ENCODE results near the gene TPM4.
"Not testable (repeated sequence)": the region's sequence is repeated elsewhere in the genome, so short reads cannot be mapped to it uniquely, and the experiment has no call there.

Gene TPM4

DNA sequence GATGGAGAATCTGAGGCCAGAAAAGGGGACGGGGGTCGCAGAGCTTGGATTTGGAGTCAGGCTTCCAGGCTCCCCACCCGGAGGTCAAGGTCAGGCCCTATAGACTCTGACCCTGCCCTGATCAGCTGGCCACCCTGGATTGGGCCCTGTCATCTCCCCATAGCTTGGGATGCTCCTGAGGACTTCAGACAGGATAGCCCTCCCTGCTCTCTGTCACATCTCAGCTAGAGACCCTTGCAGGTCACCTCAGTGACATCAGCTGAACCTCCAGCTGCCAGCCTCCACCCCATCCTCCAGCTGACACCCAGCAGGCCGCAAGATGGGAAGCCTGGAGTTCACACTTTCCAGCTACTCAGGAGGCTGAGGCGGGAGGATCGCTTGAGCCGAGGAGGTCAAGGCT is 2.8 kb upstream of the TPM4 start:
- no peak for DNase-seq (ENCODE audit: low read depth in 2 of 2)

GRCh38 chr19:16073988-16074387 is 2.3 kb upstream of the TPM4 start:
- no peak for DNase-seq (ENCODE audit: low read depth in 2 of 2)

GRCh38 chr19:16074488-16075365 is 1.6 kb upstream of the TPM4 start:
- DNase-seq (ENCODE audit: low read depth in 2 of 2): no peak

DNA sequence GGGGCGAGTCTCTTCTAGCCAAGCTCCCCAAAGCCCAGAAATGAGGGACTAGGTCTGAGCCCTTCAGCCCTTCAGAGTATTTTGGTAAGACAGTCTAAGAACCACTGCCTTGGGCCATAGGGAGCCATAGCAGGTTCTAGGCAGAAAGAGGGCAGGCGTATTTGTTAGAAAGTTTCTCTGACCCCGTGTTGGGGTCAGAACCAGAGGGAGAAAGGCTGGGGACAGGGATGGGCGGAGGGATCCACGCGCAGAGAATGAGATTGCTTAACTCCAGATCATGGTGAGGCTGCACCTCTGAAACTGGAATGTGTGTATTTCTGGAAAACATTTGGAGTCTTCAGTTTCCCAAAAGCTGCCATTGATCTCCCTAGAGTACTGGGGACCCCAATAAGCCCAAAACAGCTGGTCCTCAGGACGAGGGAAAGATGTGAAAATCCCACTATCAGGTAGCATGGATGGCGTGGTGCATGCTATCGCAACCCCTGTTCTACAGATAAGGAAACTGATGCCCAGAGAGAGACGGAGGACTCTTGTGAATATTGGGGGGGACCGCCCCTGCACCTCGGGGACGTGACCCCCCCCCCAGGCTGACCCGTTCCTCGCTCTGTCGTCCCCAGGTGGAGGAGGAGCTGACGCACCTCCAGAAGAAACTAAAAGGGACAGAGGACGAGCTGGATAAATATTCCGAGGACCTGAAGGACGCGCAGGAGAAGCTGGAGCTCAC is 703 bp upstream of the TPM4 start:
- DNase-seq (ENCODE audit: low read depth in 2 of 2): no peak

GRCh38 chr19:16076958-16077611 is 790 bp downstream of the TPM4 start:
- DNase-seq (ENCODE audit: low read depth in 2 of 2): no peak

- DNase-seq (ENCODE audit: low read depth in 2 of 2): no peak
Measured at GRCh38 chr19:16077984-16078758, 1.9 kb downstream of the TPM4 start.

GRCh38 chr19:16078759-16079707 is 2.7 kb downstream of the TPM4 start:
- peak in 1 of 2 donors; percentile 55 for DNase-seq (ENCODE audit: low read depth in 2 of 2)

DNA sequence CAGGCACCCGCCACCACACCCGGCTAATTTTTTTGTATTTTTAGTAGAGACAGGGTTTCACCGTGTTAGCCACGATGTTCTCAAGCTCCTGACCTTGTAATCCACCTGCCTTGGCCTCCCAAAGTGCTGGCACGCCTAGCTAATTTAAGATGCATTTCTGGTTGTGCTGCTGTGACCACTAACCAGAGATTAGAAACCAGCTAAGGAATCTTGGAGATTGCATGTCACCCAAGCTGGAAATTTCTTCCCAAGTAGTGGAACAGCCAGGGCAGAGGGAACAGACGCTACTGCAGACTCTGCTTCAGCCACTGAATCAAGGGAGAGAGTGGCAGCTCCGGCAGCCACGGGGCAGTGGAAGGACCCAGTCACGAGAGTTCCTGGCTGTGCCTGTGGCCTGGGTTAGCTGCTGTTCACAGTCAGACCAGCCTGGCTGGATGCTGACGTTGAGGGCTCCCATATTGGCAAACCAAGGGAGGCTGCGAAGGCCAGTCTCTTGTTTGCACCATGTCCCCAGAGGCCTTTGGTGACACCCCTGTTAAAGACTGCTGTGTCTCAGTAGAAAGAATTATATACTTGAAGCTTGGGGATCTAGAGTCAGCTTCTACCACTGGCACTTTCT is 7.9 kb downstream of the TPM4 start:
- no peak for DNase-seq (ENCODE audit: low read depth in 2 of 2)

DNA sequence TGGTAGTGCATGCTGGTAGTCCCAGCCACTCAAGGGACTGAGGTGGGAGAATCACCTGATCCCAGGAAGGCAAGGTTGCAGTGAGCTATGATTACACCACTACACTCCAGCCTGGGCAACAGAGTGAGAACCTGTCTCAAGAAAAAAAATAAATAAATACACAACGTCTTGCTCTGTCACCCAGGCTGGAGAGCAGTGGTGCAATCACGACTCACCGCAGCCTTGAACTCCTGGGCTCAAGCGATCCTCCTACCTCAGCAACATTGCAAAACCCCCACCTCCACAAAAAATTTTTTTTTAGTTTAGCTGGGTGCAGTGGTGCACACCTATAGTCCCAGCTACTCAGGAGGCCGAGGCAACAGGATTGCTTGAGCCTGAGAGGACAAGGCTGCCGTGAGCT is 8.8 kb downstream of the TPM4 start:
- DNase-seq (ENCODE audit: low read depth in 2 of 2): no peak

GRCh38 chr19:16087404-16087803 is 11.1 kb downstream of the TPM4 start:
- not testable (repeated sequence) for DNase-seq (ENCODE audit: low read depth in 2 of 2)

DNA sequence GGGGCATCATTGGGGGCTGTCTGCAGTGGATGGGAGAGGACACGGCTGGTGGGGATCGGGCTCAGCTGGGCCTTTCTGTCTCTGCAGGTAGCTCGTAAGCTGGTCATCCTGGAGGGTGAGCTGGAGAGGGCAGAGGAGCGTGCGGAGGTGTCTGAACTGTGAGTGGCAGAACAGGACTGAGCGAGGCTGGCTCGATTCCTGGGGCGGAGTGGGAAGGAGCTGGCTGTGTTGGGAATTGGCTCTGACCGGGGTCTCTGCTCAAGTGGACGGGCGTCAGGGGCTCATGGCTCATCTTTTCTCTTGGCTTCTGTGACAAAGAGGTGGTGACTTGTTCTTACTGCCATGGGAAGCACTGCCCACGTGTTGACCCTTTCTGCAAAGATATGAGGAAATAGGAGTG is 11.6 kb downstream of the TPM4 start:
- no peak for DNase-seq (ENCODE audit: low read depth in 2 of 2)

DNA sequence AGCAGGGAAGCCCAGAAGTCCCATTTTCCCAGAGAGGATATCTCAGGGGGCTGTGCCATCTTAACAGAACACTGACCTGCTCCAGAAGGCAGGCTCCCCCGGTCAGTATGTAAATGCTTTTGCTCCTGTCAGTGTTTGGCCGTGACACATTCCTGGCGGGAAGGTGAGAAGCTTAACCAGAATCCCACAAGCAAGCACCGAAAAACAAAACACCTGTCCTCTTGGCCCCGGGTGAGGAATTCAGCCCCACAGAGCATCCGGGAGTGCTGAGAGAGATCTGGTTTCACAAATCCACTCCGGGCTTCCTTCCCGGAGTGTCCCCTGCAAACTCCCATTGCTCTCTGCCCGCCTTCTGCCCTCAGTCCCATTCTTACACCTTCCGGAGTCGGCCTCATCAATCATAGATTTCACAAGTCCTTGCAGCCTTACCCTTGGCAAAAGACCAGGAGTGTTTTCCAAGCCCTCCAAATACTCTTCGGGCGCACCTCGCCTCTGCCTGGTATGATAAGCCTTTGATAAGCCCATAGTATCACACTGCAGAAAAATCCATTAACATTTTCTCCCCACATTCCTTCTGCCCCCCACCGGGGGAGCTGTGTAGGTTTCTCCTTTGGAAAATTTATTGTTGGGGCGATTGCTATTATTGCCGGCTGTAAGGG is 12.2 kb downstream of the TPM4 start:
- DNase-seq (ENCODE audit: low read depth in 2 of 2): no peak

GRCh38 chr19:16089010-16089846 is 12.9 kb downstream of the TPM4 start:
- DNase-seq (ENCODE audit: low read depth in 2 of 2): no peak

DNA sequence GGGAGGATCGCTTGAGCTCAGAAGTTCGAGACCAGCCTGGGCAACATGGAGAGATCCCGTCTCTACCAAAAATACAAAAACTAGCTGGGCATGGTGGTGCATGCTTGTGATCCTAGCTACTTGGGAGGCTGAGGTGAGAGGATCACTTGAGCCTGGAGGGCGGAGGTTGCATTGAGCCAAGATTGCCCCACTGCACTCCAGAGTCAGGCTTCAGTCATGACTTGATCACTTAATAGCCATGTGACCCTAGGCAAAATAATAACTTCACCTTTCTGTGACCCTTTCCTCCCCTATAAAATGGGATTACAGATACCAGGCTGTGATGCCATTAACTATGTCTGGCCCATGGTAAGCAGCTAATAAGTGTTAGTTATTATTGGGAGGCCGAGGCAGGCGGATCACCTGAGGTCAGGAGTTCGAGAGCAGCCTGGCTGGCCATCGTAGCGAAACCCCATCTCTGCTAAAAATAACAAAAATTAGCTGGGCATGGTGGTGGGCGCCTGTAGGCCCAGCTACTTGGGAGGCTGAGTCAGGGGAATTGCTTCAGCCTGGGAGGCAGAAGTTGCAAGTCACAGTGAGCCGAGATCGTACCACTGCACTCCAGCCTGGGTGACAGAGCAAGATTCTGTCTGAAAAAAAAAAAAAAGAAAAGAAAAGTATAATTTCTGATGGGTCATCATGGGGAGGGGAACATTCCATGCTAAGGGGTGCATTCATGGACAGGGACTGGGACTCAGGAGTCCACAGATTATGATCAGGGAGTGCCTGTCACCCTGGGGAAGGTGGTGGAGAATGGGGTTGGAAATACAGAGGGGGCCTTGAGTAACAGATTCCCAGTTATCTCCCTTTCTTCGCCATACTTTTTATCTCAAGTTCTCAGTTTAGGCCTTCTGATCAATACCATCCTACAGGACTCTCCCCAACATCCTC is 15.5 kb downstream of the TPM4 start:
- DNase-seq (ENCODE audit: low read depth in 2 of 2): no peak

DNA sequence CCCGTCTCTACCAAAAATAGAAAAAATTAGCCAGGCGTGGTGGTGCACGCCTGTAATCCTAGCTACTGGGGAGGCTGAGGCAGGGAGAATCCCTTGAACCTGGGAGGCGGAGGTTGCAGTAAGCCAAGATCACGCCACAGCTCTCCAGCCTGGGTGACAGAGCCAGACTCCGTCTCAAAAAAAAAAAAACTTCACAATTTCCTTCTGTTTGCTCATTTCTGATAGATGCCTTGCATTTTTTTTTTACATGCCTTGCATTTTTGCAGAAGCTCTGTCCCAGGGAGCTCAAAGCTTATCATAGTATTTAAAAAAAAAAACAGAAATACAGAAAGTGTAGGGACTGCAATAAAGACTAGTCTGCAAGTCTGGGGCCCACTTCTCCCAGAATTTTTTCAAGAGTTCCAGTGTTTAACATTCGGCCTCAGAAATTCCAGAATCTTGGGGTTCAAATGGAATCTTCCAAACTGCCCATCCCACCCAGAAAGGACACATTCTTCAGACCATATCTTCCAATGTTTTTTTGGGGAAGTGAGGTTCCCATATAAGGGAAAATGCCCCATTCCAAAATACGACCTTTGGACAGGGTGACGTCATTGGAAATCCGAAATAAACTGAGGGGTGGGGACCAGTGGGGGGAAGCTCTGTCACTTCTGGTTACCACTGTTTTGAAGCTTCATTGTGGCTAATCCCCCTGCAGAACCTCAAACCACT is 18.2 kb downstream of the TPM4 start:
- no peak for DNase-seq (ENCODE audit: low read depth in 2 of 2)

- no peak for DNase-seq (ENCODE audit: low read depth in 2 of 2)
Measured at GRCh38 chr19:16095071-16095571, 18.8 kb downstream of the TPM4 start.
